CD4-positive, CD25-positive, alpha-beta regulatory T cell (primary cell): ENCODE results near the gene MUC5AC. TPM values are rescaled to one million over a fixed set of nuclear protein-coding genes. Genes with fewer than 3 reads are reported as not detected.
A peak's percentile ranks its signal among the peaks of the same experiment; 100 is the strongest.
"Not testable (repeated sequence)": the region's sequence is repeated elsewhere in the genome, so short reads cannot be mapped to it uniquely, and the experiment has no call there.

ENCODE experiments used
- ATAC-seq, 2 donors: fragments of 150-1000 bp; cut with Tn5 transposase; one replicate each; pipeline ENCODE4 v1.10.0; 2021; ENCODE audit warnings: low read depth in 2 of 2, moderate number of reproducible peaks in 2 of 2, moderate library complexity in 1 of 2
- DNase-seq, 3 donors: peaks; one replicate each; pipeline versions ENCODE4 v3.0.0 to v3.0.0-alpha.2; 2012 to 2022; ENCODE audit warnings: mixed read lengths in 1 of 3
- H3K27ac ChIP-seq: one replicate; pipeline ENCODE4 v1.7.0; 2013; ENCODE audit warnings: mild to moderate bottlenecking, low read length; ENCODE audit not compliant: insufficient read depth, poor library complexity, severe bottlenecking
- H3K27me3 ChIP-seq: one replicate; pipeline ENCODE4 v1.7.0; 2013; ENCODE audit warnings: low read length; ENCODE audit not compliant: control insufficient read depth, insufficient read depth
- H3K36me3 ChIP-seq: one replicate; pipeline ENCODE4 v1.7.0; 2013; ENCODE audit warnings: mild to moderate bottlenecking, low read length, moderate library complexity; ENCODE audit not compliant: control insufficient read depth, insufficient read depth
- H3K4me1 ChIP-seq: 2 replicates; pipeline ENCODE4 v1.7.0; 2013; ENCODE audit warnings: mild to moderate bottlenecking, low read length; ENCODE audit not compliant: insufficient read depth, control insufficient read depth, poor library complexity, severe bottlenecking
- H3K4me3 ChIP-seq: one replicate; pipeline ENCODE4 v1.7.0; 2013; ENCODE audit warnings: low read depth, mild to moderate bottlenecking, low read length, moderate library complexity
- H3K9me3 ChIP-seq, 2 experiments: 1 replicate in 1 of 2; 2 replicates in 1 of 2; pipeline ENCODE4 v1.7.0; 2013; ENCODE audit warnings: low read length in 2 of 2, mild to moderate bottlenecking in 1 of 2, moderate library complexity in 1 of 2; ENCODE audit not compliant: control insufficient read depth in 2 of 2
- H3K27ac Mint-ChIP-seq, 3 donors: one replicate each; pipeline ENCODE4 v1.8.0; 2020 to 2022; ENCODE audit warnings: mild to moderate bottlenecking in 3 of 3, mixed read lengths in 3 of 3, moderate library complexity in 2 of 3
- H3K27me3 Mint-ChIP-seq: one replicate; pipeline ENCODE4 v1.8.0; 2022; ENCODE audit warnings: mild to moderate bottlenecking, mixed read lengths
- H3K36me3 Mint-ChIP-seq: one replicate; pipeline ENCODE4 v1.8.0; 2020; ENCODE audit warnings: mixed read lengths
- H3K4me1 Mint-ChIP-seq, 4 donors: one replicate each; pipeline ENCODE4 v1.8.0; 2020 to 2022; ENCODE audit warnings: mixed read lengths in 4 of 4, mild to moderate bottlenecking in 1 of 4
- H3K4me3 Mint-ChIP-seq, 4 donors: one replicate each; pipeline ENCODE4 v1.8.0; 2020 to 2022; ENCODE audit warnings: mild to moderate bottlenecking in 4 of 4, mixed read lengths in 4 of 4, moderate library complexity in 3 of 4
- H3K9me3 Mint-ChIP-seq, 7 donors: one replicate each; pipeline ENCODE4 v1.8.0; 2020 to 2022; ENCODE audit warnings: mixed read lengths in 7 of 7, mild to moderate bottlenecking in 3 of 7, moderate library complexity in 2 of 7
- polyA plus RNA-seq, 4 donors: library from polyadenylated mRNA; unstranded; fragments of 300-500 nt; fragmentation: Illumina TruSeq; gene quantifications; one replicate each; pipeline ENCODE4 v1.2.3, GENCODE V29; 2021
- total RNA-seq: library from RNA; stranded (reverse); gene quantifications from one replicate; pipeline ENCODE4 v1.2.3, GENCODE V29; 2022

The MUC5AC gene
- total and polyA plus RNA-seq, 5 donors from 2014 or later: not detected

DNA sequence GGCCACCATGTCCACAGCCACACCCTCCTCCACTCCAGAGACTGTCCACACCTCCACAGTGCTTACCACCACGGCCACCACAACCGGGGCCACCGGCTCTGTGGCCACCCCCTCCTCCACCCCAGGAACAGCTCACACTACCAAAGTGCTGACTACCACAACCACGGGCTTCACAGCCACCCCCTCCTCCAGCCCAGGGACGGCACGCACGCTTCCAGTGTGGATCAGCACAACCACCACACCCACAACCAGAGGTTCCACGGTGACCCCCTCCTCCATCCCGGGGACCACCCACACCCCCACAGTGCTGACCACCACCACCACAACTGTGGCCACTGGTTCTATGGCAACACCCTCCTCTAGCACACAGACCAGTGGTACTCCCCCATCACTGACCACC is 86.8 kb downstream of the MUC5AC start:
- H3K27ac Mint-ChIP-seq, H3K36me3 Mint-ChIP-seq, H3K4me3 ChIP-seq, ATAC-seq, H3K9me3 ChIP-seq, H3K36me3 ChIP-seq, H3K9me3 Mint-ChIP-seq, DNase-seq, H3K4me1 ChIP-seq, H3K4me3 Mint-ChIP-seq, H3K27ac ChIP-seq, H3K4me1 Mint-ChIP-seq, H3K27me3 Mint-ChIP-seq, H3K27me3 ChIP-seq: not testable (repeated sequence)

DNA sequence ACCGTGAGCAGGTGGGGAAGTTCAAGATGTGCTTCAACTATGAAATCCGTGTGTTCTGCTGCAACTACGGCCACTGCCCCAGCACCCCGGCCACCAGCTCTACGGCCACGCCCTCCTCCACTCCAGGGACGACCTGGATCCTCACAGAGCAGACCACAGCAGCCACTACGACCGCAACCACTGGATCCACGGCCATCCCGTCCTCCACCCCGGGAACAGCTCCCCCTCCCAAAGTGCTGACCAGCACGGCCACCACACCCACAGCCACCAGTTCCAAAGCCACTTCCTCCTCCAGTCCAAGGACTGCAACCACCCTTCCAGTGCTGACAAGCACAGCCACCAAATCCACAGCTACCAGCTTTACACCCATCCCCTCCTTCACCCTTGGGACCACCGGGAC is 88.0 kb downstream of the MUC5AC start:
- not testable (repeated sequence) for H3K27me3 ChIP-seq, H3K4me1 ChIP-seq, H3K4me3 Mint-ChIP-seq, H3K27ac Mint-ChIP-seq, H3K27ac ChIP-seq, H3K4me1 Mint-ChIP-seq, H3K36me3 ChIP-seq, ATAC-seq, H3K27me3 Mint-ChIP-seq, H3K9me3 Mint-ChIP-seq, H3K9me3 ChIP-seq, H3K36me3 Mint-ChIP-seq, H3K4me3 ChIP-seq, DNase-seq

DNA sequence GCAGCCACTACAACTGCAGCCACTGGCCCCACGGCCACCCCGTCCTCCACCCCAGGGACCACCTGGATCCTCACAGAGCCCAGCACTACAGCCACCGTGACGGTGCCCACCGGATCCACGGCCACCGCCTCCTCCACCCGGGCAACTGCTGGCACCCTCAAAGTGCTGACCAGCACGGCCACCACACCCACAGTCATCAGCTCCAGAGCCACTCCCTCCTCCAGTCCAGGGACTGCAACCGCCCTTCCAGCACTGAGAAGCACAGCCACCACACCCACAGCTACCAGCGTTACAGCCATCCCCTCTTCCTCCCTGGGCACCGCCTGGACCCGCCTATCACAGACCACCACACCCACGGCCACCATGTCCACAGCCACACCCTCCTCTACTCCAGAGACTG is 88.5 kb downstream of the MUC5AC start:
- H3K4me1 ChIP-seq, H3K36me3 ChIP-seq, DNase-seq, H3K27me3 Mint-ChIP-seq, H3K36me3 Mint-ChIP-seq, H3K9me3 ChIP-seq, ATAC-seq, H3K27ac ChIP-seq, H3K4me1 Mint-ChIP-seq, H3K9me3 Mint-ChIP-seq, H3K27me3 ChIP-seq, H3K27ac Mint-ChIP-seq, H3K4me3 ChIP-seq: not testable (repeated sequence)
- H3K4me3 Mint-ChIP-seq: peak overlapping the region in 1 of 4 donors; percentile 30

DNA sequence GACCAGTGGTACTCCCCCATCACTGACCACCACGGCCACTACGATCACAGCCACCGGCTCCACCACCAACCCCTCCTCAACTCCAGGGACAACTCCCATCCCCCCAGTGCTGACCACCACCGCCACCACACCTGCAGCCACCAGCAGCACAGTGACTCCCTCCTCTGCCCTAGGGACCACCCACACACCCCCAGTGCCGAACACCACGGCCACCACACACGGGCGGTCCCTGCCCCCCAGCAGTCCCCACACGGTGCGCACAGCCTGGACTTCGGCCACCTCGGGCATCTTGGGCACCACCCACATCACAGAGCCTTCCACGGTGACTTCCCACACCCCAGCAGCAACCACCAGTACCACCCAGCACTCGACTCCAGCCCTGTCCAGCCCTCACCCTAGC is 89.3 kb downstream of the MUC5AC start:
- not testable (repeated sequence) for H3K9me3 ChIP-seq, H3K4me3 Mint-ChIP-seq, H3K4me3 ChIP-seq, H3K27me3 Mint-ChIP-seq, H3K36me3 Mint-ChIP-seq, H3K27me3 ChIP-seq, H3K4me1 ChIP-seq, H3K27ac ChIP-seq, H3K4me1 Mint-ChIP-seq, H3K27ac Mint-ChIP-seq, ATAC-seq, H3K9me3 Mint-ChIP-seq, H3K36me3 ChIP-seq, DNase-seq

DNA sequence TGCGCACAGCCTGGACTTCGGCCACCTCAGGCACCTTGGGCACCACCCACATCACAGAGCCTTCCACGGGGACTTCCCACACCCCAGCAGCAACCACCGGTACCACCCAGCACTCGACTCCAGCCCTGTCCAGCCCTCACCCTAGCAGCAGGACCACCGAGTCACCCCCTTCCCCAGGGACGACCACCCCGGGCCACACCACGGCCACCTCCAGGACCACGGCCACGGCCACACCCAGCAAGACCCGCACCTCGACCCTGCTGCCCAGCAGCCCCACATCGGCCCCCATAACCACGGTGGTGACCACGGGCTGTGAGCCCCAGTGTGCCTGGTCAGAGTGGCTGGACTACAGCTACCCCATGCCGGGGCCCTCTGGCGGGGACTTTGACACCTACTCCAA is 91.2 kb downstream of the MUC5AC start:
- H3K4me3 Mint-ChIP-seq, ATAC-seq, H3K9me3 ChIP-seq, H3K4me1 Mint-ChIP-seq, H3K4me3 ChIP-seq, H3K36me3 ChIP-seq, H3K9me3 Mint-ChIP-seq, H3K4me1 ChIP-seq, H3K27ac ChIP-seq, H3K27me3 ChIP-seq, DNase-seq, H3K27ac Mint-ChIP-seq, H3K36me3 Mint-ChIP-seq, H3K27me3 Mint-ChIP-seq: not testable (repeated sequence)

DNA sequence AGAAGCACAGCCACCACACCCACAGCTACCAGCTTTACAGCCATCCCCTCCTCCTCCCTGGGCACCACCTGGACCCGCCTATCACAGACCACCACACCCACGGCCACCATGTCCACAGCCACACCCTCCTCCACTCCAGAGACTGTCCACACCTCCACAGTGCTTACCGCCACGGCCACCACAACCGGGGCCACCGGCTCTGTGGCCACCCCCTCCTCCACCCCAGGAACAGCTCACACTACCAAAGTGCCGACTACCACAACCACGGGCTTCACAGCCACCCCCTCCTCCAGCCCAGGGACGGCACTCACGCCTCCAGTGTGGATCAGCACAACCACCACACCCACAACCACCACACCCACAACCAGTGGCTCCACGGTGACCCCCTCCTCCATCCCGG is 92.7 kb downstream of the MUC5AC start:
- not testable (repeated sequence) for H3K27ac ChIP-seq, H3K9me3 ChIP-seq, H3K4me3 Mint-ChIP-seq, DNase-seq, H3K4me1 ChIP-seq, ATAC-seq, H3K9me3 Mint-ChIP-seq, H3K36me3 ChIP-seq, H3K27me3 Mint-ChIP-seq, H3K4me3 ChIP-seq, H3K27me3 ChIP-seq, H3K27ac Mint-ChIP-seq, H3K36me3 Mint-ChIP-seq, H3K4me1 Mint-ChIP-seq

Other genes with a start within 250 kb of the MUC5AC start
- gene CHID1, start 247.1 kb upstream of the MUC5AC start, total RNA-seq: 28.7 TPM
- gene CHID1, start 247.1 kb upstream of the MUC5AC start, polyA plus RNA-seq: 10 to 100 TPM; 40.2 to 50.6 (median 47.7) TPM
- 85.9 TPM for gene AP2A2, start 232.1 kb upstream of the MUC5AC start, total RNA-seq
- gene AP2A2, start 232.1 kb upstream of the MUC5AC start, polyA plus RNA-seq: 10 to 100 TPM in 1 of 4 donors, 1 to 10 TPM in 3; 6.2 to 10.2 (median 7.0) TPM
- gene MUC6, start 121.2 kb upstream of the MUC5AC start, total RNA-seq: not detected
- under 1 TPM in 1 of 4 donors, not detected in 3; 0.23 TPM for gene MUC6, start 121.2 kb upstream of the MUC5AC start, polyA plus RNA-seq
- not detected for gene MUC2, start 83.1 kb upstream of the MUC5AC start, total RNA-seq
- gene MUC2, start 83.1 kb upstream of the MUC5AC start, polyA plus RNA-seq: not detected
- gene MUC5B, start 65.1 kb downstream of the MUC5AC start, total RNA-seq: not detected
- gene MUC5B, start 65.1 kb downstream of the MUC5AC start, polyA plus RNA-seq: not detected
- gene TOLLIP, start 151.7 kb downstream of the MUC5AC start, total RNA-seq: 60.0 TPM
- gene TOLLIP, start 151.7 kb downstream of the MUC5AC start, polyA plus RNA-seq: 10 to 100 TPM; 25.3 to 40.7 (median 28.8) TPM
- 0.42 TPM for gene BRSK2, start 232.0 kb downstream of the MUC5AC start, total RNA-seq
- under 1 TPM in 3 of 4 donors, not detected in 1; 0.07 to 0.09 (median 0.07) TPM for gene BRSK2, start 232.0 kb downstream of the MUC5AC start, polyA plus RNA-seq